ENCODE measurements around the gene BANK1.

The BANK1 gene

GRCh38 chr4:102022343-102022742, 231.8 kb downstream of the BANK1 start:
- no peaks in the 10 kb centered on the region for H3K27me3 Mint-ChIP-seq (ENCODE audit: low read depth, poor library complexity)
- no peaks in the 10 kb centered on the region for H3K36me3 Mint-ChIP-seq (ENCODE audit: low read depth)
- DNase-seq, result no peak
- no peaks in the 10 kb centered on the region for H3K4me1 Mint-ChIP-seq
- no peak overlapping the region for H3K27ac Mint-ChIP-seq
- H3K9me3 Mint-ChIP-seq, result no peaks in the 10 kb centered on the region
- no peak for TF ChIP-seq CTCF (IDR thresholded peaks at IDR 0.05)
- no peak overlapping the region for H3K4me3 Mint-ChIP-seq

- Mint-ChIP-seq H3K4me1 (no peaks in the 10 kb centered on the region), H3K27me3 (ENCODE audit: low read depth, poor library complexity) (no peaks in the 10 kb centered on the region), H3K4me3 (no peak overlapping the region), H3K9me3 (no peaks in the 10 kb centered on the region), H3K36me3 (ENCODE audit: low read depth) (no peaks in the 10 kb centered on the region), H3K27ac (no peak overlapping the region)
- DNase-seq, result no peak
- TF ChIP-seq CTCF (IDR thresholded peaks at IDR 0.05), result no peak
Observed at GRCh38 chr4:102027961-102028360, 237.4 kb downstream of the BANK1 start.

- H3K4me3 Mint-ChIP-seq, result no peak overlapping the region
- H3K4me1 Mint-ChIP-seq, result no peaks in the 10 kb centered on the region
- no peak overlapping the region for H3K27ac Mint-ChIP-seq
- H3K36me3 Mint-ChIP-seq (ENCODE audit: low read depth), result no peaks in the 10 kb centered on the region
- no peaks in the 10 kb centered on the region for H3K27me3 Mint-ChIP-seq (ENCODE audit: low read depth, poor library complexity)
- DNase-seq, result no peak
- TF ChIP-seq CTCF (IDR thresholded peaks at IDR 0.05), result no peak
- H3K9me3 Mint-ChIP-seq, result no peaks in the 10 kb centered on the region
Observed at GRCh38 chr4:102031406-102031805, 240.9 kb downstream of the BANK1 start.

GRCh38 chr4:102036016-102036415, 245.5 kb downstream of the BANK1 start:
- no peak overlapping the region for H3K4me3 Mint-ChIP-seq
- H3K27ac Mint-ChIP-seq, result no peak overlapping the region
- TF ChIP-seq CTCF (IDR thresholded peaks at IDR 0.05), result no peak
- no peaks in the 10 kb centered on the region for H3K9me3 Mint-ChIP-seq
- H3K4me1 Mint-ChIP-seq, result no peaks in the 10 kb centered on the region
- no peak for DNase-seq
- H3K27me3 Mint-ChIP-seq (ENCODE audit: low read depth, poor library complexity), result no peaks in the 10 kb centered on the region
- H3K36me3 Mint-ChIP-seq (ENCODE audit: low read depth), result no peaks in the 10 kb centered on the region

- DNase-seq, result no peak
- Mint-ChIP-seq H3K9me3 (no peaks in the 10 kb centered on the region), H3K27me3 (ENCODE audit: low read depth, poor library complexity) (no peaks in the 10 kb centered on the region), H3K4me3 (no peak overlapping the region), H3K4me1 (no peaks in the 10 kb centered on the region), H3K36me3 (ENCODE audit: low read depth) (no peaks in the 10 kb centered on the region), H3K27ac (no peak overlapping the region)
- TF ChIP-seq CTCF (IDR thresholded peaks at IDR 0.05), result no peak
Observed at GRCh38 chr4:102036619-102037376, 246.3 kb downstream of the BANK1 start.

GRCh38 chr4:102037566-102037965, 247.0 kb downstream of the BANK1 start:
- TF ChIP-seq CTCF (IDR thresholded peaks at IDR 0.05), result no peak
- H3K9me3 Mint-ChIP-seq, result no peaks in the 10 kb centered on the region
- no peak overlapping the region for H3K4me3 Mint-ChIP-seq
- H3K27me3 Mint-ChIP-seq (ENCODE audit: low read depth, poor library complexity), result no peaks in the 10 kb centered on the region
- no peaks in the 10 kb centered on the region for H3K36me3 Mint-ChIP-seq (ENCODE audit: low read depth)
- H3K4me1 Mint-ChIP-seq, result no peaks in the 10 kb centered on the region
- no peak overlapping the region for H3K27ac Mint-ChIP-seq
- DNase-seq, result no peak
